KG1 (cell line): ENCODE measurements around the gene FRMD7.
"Not testable (repeated sequence)": the region's sequence is repeated elsewhere in the genome, so short reads cannot be mapped to it uniquely, and the experiment has no call there.

ENCODE experiments used
- DNase-seq: peaks from one replicate; lab custom pipeline; 2025; lab: John Stamatoyannopoulos, UW

Gene FRMD7, protein sequence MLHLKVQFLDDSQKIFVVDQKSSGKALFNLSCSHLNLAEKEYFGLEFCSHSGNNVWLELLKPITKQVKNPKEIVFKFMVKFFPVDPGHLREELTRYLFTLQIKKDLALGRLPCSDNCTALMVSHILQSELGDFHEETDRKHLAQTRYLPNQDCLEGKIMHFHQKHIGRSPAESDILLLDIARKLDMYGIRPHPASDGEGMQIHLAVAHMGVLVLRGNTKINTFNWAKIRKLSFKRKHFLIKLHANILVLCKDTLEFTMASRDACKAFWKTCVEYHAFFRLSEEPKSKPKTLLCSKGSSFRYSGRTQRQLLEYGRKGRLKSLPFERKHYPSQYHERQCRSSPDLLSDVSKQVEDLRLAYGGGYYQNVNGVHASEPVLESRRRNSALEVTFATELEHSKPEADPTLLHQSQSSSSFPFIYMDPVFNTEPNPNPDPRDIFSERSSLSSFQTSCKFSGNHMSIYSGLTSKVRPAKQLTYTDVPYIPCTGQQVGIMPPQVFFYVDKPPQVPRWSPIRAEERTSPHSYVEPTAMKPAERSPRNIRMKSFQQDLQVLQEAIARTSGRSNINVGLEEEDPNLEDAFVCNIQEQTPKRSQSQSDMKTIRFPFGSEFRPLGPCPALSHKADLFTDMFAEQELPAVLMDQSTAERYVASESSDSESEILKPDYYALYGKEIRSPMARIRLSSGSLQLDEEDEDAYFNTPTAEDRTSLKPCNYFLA

DNA sequence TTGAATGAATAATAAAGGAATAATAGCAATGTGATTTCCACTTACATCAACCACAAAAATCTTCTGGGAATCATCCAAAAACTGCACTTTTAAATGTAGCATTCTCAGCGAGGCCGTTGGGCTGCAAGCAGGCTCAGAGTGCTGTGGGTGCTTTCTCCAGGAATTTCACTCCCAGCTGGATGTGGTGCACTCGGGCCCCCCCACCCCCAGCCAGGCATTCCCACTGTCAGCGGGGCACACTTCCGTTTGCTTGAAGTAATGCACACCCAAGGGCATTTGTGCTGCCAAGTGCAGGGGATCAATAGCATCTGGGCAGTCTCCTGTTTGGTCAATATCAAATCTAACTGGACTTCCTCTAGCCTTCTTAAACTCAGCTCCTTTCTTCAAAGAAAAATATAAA, at the start of gene FRMD7:
Gene FRMD7, minus strand, starts transcription at position 278 of the 400 bp plus-strand sequence. Its CDS starts 176 bp downstream, at position 102.
- no peak for DNase-seq

DNA sequence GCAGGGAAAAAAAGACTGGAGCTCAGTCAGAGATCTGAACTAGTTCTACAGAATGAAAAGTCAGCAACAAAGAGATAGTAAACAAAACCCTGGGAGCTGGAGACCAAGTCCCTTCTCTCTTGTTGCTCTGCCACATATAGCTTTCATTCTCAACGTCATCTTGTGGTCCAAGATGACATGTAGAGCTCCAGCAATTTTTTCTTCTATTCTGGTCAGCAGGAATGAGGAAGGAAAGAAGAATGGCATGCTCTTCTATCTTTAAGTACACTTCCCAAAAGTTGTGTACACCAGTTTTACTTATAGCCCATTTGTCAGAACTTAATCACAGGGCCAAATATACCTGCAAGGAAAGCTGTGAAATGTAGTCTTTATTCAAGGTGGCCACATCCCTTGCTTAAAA, 45.8 kb upstream of the FRMD7 start:
- DNase-seq: no peak

DNA sequence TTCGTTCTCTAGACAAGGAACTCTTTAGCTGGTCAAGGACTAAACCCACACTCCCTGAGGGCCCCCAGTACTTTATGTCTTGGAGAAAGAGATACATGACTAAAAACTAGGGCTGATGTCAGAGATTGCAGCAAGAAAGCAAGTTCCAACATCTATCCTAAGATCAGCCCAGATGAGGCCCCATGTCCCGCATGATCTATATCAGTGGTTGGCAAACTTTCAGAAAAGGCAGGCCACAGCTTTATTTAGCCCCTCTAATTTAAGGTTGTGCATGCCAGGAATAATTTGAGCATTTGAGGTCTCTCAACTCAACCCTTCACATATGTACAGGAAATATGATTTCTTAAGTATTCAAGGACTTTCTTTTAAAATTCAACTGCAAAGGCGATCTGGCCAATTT, 44.1 kb upstream of the FRMD7 start:
- DNase-seq: no peak

DNA sequence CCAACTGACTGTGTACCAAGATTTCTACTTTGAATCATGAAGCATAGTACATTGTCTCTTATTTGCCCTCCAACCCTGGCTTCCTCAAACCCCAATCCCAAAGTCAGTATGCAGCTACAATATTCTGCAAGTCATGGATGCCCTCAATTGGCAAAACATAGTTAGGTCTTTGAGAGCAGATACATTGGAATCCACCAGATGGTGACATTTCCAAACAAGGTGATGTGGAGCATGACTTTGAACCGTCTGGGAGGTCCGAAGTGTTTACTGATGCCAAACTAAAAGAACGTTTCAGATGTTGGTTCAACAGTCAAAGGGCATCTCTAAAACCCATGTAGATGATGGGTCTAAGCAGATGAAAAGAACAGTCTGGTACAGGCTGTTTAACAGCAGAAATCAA, 43.7 kb upstream of the FRMD7 start:
- no peak for DNase-seq

DNA sequence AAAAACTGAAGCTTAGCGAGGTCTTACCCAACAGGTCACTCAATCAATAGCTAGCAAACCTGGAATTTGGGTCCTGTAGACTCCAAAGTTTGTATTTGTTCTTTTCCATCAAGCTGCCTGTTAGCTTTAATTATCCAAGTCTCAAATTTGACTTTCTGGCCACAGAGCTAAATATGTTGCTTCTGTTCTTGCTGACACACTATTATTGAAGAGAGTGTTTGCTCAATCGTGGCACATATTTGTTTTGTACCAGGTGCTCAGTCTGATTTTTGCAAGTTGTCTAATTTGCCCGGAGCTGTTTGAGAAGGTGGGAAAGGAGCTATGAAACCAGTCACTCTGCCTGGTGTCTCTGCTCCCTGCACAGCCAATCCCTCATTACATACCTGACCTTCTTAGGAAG, 41.7 kb upstream of the FRMD7 start:
- DNase-seq: no peak

DNA sequence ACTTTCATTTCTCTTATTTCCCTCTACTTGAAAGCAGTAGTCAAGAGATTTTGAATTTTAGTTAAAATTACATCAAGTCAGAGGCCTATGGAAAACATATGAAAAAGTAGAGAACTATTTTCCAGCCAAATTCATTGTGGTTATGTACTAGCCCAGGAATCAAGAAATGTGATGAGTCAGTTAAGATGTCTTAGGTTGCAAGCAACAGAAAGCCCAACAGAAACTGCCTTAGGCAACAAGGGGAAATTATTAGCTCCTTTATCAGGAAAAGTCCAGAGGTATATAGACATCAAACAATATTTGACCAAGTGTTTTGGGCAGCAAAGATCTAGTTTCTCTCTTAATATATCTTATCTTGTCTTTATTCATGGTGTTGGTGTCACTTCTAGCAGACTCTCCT, 37.8 kb upstream of the FRMD7 start:
- no peak for DNase-seq

DNA sequence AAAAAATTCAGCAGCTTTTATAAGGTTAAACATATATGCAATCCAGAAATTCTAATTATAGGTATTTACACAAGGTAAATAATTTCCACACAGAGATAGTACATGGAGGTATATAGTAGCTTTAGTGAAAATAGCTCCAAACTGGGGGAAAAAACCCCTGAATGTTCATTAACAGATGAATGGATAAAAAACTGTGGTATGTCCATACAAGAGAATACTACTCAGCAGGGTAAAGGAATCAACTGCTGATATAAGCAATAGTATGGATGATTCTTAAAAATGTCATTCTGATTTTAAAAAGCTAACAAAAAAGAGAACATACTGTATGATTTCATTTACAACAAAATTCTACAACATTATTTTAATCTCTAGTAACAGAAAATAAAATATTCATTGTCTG, 37.2 kb upstream of the FRMD7 start:
- DNase-seq: no peak

DNA sequence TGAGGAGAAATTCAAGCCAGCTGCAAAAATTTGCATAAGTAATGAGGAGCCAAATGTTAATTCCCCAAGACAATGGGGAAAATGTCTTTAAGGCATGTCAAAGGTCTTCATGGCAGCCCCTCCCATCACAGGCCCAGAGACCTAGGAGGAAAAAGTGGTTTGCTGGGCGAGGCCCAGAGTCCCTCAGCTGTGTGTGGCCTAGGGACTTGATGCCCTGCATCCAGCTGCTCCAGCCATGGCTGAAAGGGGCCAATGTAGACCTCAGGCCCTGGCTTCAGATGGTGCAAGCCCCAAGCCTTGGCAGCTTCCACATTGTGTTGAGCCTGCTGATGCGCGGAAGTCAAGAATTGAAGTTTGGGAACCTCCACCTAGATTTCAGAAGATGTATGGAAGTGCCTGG, 35.3 kb upstream of the FRMD7 start:
- DNase-seq: not testable (repeated sequence)

DNA sequence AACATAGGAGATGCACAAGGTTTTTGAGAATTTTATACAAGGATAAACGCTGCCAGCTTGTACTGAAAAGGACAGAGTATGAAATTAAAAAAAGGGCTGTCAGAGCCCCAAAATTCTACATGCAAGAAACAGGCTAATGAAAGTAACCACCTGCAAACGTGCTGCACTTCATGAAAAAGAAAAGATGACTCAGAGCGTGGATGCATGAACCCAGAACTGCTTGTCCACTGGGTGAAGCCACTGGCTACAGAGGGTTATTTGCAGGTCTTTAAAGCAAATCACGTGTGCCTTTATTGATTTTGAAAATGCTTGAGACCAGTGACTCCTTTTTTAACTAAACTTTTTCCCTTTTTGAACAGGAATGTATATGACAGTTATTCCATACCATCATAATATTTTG, 25.3 kb upstream of the FRMD7 start:
- DNase-seq: no peak

DNA sequence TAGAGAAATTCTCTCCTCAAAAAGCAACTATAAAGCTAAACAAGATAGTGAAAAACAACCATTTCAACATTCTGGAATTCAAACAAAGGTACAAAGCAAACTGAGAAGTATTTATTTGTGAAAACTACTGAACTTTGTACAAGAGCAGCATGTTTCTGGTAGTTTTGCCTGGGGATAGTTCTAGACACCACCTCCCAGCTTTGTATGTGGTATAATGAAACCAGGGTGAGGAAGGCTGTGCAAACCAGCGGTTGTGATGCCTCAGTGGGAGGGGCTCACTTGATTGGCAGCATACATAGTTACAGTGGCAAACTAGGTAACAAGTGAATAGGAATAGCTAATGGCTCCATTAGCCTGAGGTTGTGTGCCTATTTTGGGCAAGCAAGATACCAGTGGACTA, 18.6 kb upstream of the FRMD7 start:
- no peak for DNase-seq

DNA sequence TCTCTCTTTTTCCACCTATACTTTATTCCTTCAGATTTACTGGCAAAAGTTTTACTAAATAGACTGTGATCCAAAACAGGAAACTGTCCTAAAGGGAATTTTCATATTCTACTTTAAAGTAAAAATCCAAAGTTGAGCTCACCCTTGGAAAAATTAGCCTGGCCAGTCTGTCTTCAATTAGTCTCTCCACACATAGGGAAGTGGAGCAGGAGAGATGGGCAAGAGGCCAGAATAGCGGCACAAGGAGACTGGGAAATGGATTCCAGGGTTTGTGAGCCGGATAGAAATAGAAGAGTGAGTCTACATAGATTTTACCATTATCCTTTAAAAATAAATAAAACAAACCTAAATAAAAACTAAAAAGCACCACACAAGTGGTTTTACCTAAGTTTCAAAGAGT, 16.2 kb upstream of the FRMD7 start:
- DNase-seq: no peak

DNA sequence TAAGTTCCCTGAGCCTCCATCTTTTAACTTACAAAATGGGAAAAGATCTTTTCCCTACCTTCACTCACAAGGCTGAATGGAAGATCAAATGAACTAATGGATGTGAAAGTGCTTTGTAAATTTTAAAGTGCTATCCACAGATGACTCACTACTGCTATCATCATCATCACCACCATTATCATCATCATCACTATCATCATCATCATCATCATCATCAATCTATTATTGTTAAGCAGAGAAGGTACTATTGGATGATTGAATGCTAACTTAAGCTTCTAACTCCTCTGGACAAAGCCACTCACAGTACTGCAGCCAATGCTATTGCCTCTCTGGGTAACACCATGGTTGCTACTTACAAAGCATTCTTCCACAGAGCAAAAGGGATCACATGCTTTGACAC, 1.9 kb downstream of the FRMD7 start:
- no peak for DNase-seq

DNA sequence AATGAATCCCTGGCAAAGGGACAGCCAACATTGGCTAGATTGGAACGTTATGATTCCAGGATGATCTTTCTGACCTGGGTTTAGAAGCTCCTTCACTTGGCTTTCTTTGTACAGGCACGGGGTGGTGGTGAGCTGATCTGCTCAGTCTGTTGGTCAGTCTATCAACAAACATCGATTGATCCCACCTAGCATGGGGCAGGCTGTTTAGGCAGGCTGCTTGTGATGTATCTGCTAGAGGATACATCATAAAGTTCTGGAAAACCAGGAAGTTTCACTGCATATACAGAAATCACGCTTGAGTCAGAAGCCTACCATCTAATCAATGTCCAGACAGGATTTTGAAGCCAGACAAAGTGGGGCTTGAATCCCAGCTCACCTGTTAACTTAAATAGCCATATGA, 6.9 kb downstream of the FRMD7 start:
- no peak for DNase-seq

DNA sequence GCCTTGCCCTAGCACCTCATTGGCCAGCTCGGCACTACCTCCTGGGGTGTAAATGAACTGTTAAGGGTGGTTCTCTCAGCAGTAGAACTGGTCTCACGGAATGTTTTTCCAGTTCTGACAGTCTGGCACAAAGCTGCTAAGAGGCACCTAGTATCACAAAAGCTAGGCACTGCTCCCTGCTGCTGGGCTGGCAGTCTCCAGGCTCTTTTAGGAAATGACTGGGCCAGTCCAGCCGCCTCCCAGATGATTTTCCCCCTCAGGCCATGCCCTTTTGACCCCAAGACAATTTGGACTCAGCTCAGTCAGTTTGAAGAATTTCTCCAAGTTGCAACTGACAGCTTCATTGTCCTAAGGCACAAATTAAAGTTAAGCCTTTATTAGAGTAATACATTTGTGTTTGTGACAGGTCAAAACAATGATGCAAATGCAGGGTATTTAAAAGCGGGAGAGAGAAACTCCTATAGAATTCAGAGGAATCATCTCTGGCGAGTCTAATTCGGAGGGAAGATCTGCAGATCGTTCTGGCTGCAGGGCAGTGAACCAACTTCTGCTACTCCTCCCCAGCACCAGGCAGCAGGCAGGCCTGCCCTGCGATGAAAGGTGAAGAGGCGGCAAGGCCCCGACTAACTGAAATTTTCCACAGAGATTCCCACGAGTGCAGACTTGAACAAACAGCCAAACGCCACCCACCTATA, 7.9 kb downstream of the FRMD7 start:
- DNase-seq: no peak

DNA sequence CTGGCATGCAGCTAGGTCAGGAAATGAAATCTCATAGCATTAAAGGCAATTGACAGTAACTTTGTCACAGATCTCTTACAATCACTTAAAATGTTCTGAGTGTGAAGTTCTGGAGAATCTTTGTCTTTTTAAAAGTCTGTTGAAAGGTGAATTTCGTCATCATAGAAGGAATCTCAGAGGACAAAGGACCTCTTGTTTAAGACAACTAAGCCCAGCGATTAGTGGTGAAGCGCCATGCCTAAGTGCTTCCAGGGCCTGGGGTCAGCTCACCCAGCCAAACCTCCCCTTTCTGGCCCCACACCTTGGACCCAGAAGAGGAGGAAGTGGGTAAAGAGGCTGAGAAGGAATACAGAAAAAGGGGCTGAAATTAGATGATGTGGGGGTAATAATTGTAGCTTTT, 8.5 kb downstream of the FRMD7 start:
- DNase-seq: no peak

DNA sequence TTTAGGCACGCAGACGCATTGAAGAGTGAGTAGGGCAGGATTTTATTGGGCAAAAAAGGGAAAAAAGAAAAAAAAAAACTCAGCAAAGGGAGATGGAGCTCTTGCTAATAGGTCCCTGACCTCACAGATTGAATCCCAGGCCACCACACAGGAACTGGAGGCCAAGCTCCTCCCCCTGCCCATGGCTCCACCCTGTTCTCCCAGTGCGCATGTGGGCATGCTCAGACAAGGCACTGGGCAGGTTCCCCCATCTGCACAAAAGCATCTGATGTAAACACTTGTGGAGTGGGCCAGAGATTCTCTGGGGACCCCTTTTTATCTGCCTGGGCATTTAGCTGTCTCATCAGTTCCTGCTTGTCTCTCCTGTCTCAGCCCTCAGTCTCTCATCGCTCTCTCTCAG, 9.5 kb downstream of the FRMD7 start:
- DNase-seq: no peak

DNA sequence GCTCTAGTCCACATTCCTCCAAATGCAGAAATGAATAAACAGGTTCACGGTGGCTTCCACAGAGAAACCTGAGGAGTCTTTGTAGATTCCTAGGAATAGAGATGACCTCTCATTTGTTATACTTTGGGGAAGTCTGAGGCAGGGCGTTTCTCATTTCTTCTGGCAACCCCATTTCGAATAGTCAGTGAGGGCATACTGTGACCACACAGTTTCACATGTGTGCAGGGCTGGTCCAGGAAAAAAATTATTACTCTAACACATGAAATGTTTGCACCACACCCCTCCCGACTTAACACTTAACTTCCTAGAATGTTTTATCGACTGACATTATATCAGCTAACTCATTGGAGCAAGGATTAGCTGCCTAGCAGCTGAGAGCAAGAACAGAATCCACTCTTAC, 12.0 kb downstream of the FRMD7 start:
- DNase-seq: no peak

DNA sequence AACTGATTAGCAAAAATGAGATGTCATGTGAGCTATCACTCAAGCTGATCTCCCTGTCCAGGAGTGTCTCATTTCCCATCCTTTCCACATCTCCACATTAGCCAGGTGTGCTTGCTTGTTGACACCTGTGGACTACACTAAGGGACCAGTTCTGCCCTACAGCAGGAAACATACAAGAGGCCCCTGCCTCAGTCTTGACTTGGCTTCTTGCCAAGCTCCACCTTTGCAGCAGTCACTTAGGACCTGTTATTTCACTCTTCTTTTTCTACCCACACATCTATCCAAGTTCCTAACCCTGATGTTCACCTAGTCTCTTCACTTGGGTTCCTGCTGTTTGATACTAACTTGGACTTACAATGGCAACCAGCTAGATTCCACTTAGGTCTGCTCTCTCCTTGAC, 13.2 kb downstream of the FRMD7 start:
- DNase-seq: no peak

DNA sequence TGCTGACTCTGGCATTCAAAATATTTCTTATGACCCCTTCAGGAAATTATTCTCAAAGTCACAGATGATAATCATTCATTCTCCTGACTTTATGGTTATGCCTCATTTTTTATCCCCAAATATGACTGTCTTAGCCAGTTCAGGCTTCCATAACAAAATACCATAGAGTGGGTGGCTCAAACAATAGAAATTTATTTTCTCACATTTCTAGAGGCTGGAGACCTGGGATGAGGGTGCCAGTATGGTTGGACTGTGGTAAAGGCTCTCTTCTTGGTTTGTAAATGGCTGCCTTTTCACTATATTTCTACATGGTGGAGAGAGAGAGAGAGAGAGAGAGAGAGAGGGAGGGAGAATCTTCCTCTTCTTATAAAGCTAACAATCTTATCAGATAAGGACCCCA, 20.5 kb downstream of the FRMD7 start:
- no peak for DNase-seq

DNA sequence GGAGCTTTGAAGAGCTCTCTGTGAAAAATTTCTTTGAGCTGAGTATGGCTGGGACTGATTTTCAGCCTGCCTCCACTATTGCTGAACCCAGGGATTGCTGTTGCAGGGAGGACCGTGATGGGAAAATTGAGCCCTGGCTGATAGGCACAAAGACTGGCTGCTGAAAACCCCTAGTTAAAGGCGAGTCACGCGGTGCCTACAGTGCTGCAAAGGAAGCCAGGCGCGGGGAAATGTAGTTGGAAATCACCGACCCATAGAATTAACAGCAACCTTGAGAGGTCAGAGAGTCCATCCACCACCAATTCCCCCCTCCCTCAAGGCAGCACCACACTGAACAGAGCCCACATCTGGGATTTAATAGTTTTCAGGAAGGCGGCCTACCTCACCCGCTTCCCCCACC, 26.0 kb downstream of the FRMD7 start:
- no peak for DNase-seq

DNA sequence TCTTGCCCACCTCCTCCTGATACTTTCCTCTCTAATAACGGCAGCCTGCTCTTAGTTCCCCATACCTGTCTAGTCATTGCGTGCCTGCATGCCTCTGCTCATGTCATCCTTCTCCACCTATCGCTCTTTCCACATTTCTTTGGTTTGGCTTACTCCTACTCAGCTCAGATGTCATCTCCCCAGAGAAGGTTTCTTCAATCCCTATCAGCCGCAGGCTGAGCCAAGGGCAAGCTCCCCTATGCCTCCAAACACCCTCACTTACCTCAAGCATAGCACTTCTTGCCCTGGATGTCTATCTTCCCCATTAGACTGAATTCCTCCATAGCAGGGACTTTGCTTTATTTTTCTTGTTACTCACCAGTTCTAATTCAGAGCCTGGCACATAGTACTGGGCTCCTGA, 26.6 kb downstream of the FRMD7 start:
- no peak for DNase-seq

DNA sequence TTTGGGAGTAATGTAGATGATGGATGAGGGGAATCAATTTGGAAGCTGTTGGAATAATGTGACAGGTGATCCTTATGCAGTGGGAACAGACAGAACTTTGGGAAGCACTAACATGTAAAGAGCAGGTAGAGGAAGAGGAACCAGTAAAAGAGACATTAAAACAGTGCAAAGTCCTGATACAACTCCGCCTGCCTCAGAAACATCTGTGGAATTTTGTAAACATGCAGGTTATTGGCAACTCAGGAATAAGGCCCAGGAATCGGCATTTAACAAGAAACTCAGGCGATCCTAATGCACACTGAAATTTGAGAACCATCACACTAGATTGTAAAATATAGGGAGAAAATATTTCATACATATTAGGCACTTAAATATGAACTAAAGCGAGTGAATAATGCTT, 29.1 kb downstream of the FRMD7 start:
- DNase-seq: not testable (repeated sequence)

DNA sequence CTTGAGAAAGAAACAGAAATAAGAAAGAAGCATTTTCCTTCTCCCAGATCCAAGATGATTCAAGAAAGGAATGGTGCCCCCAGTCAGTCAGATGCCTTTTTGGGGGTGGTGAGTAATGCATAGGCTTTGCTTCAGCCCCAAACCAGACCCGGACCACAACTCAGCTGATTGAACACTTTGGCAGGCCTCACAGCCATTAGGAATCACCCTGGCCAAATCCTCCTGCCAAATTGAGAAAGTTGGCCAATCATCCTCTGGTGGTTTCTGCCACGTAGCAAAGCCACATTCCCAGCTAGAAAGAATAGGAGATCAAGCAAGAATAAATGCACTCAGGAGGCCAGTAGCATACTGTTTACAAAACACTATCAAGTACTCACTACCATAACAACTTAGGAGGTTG, 33.7 kb downstream of the FRMD7 start:
- DNase-seq: no peak
